C4-2B (cell line): Measurements from ENCODE around the gene RMI2.

Experiments used
- H3K27ac ChIP-seq: fragments of 450-650 bp; 2 replicates; pipeline ENCODE4 v1.5.1; 2017
- ZFX ChIP-seq: fragments of 450-650 bp; IDR thresholded peaks from 2 replicates; pipeline ENCODE4 v1.6.1; 2017
- TF ChIP-seq, protein P1 (sequence below): fragments of 450-650 bp; conservative IDR thresholded peaks from 2 replicates; pipeline ENCODE4 v1.5.1; 2017; ENCODE audit warnings: mild to moderate bottlenecking

RMI2 gene

DNA sequence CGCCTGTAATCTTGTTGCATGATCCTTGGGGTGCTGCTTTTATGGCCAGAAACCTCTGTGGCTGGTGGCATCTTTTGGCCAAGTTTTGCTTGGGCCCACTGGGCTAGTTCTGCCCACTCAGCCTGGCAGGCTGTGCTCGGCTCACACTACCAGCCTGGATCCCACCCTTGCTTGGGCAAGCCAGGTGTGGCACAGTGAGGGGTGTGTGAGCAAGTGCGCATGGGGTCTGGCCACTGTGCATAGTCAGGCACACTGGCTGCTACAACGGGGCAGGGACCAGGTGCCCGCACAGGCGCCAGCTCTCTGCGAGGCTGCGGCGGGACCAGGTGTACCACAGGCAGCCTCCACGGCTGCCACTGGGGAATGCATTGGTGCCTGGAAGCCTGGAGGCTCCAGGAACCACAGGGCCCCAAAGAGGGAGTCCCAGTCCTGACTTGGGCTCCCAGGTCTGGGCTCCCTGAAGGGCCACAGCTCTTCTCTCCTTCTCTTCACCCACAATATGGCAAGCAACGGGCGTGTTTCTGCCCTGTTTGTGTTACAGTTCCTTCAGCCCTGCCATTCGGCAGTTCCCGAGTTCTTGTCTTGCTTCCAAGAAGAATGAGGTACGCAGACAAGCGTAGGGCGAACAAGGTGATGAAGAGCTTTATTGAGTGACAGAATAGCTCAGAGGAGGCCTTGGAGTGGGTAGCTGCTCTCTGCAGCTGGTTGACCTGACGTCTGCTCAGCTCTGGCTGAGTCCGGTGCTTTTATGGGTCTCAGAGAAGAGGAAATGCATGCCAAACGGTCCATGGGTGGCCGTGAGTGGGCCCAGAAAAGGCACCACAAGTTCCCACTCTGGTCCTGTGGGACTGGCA is 37.4 kb upstream of the RMI2 start:
- H3K27ac ChIP-seq: no peak overlapping the region
- no peak for TF ChIP-seq ZFX
- TF ChIP-seq, protein P1, sequence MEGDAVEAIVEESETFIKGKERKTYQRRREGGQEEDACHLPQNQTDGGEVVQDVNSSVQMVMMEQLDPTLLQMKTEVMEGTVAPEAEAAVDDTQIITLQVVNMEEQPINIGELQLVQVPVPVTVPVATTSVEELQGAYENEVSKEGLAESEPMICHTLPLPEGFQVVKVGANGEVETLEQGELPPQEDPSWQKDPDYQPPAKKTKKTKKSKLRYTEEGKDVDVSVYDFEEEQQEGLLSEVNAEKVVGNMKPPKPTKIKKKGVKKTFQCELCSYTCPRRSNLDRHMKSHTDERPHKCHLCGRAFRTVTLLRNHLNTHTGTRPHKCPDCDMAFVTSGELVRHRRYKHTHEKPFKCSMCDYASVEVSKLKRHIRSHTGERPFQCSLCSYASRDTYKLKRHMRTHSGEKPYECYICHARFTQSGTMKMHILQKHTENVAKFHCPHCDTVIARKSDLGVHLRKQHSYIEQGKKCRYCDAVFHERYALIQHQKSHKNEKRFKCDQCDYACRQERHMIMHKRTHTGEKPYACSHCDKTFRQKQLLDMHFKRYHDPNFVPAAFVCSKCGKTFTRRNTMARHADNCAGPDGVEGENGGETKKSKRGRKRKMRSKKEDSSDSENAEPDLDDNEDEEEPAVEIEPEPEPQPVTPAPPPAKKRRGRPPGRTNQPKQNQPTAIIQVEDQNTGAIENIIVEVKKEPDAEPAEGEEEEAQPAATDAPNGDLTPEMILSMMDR: no peak

GRCh38 chr16:11308493-11309283 is 36.6 kb upstream of the RMI2 start:
- TF ChIP-seq, protein P1: no peak
- no peak for TF ChIP-seq ZFX
- no peak overlapping the region for H3K27ac ChIP-seq

DNA sequence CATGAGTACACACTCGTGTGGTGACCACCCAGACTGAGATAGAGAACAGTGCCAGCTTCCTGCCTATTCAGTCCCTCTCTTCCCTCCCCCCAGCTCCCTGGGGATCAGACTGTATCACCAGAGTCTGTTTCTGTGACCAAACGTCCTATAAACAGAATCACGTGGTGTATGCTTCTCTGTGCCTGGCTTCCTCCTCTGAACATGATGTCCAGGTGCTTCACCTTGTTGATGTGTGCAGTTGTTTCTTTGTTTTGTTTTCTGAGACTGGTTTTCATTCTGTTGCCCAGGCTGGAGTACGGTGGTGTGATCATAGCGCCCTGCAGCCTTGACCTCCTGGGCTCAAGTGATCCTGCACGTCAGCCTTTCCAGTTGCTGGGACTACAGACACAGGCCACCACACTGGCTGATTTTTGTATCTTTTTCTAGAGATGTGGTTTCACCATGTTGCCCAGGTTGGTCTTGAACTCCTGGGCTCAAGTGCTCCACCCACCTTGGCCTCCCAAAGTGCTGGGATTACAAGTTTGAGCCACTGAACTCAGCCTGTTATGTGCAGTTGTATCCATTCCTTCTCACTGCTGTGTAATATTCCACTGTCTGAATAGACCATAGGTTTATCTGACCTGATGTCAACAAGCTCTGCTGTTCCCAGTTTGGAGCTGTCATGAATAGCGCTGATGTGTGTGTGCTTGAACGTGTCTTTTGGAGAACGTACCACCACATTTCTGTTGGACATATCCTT is 35.2 kb upstream of the RMI2 start:
- no peak overlapping the region for H3K27ac ChIP-seq
- TF ChIP-seq ZFX: no peak
- TF ChIP-seq, protein P1: no peak

DNA sequence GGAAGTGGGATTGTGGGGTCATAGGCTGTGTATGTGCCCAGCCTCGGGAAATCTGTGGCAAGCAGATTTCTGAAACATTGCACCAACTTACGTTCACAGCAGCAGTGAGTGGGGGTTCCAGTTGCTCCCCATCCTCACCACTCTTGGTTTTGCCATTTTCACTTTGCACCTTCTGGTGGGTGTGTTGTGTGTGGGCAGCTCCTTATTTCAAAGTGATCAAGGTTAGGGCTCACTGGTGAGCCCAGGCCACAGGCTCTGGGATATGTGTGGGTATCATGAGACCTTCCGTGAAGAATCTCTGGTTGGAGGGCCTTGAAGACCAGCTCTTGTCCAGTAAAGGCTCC is 34.7 kb upstream of the RMI2 start:
- TF ChIP-seq ZFX: no peak
- TF ChIP-seq, protein P1: no peak
- no peak overlapping the region for H3K27ac ChIP-seq

- TF ChIP-seq, protein P1: no peak
- no peak for TF ChIP-seq ZFX
- H3K27ac ChIP-seq: no peak overlapping the region
Measured at GRCh38 chr16:11310997-11311561, 34.2 kb upstream of the RMI2 start.

GRCh38 chr16:11312718-11313492 is 32.4 kb upstream of the RMI2 start:
- peak overlapping the region; percentile 3; the same call in 1 of the 2 replicates for H3K27ac ChIP-seq

More at GRCh38 chr16:11312718-11313492, 32.4 kb upstream of the RMI2 start:
- TF ChIP-seq, protein P1: no peak
